CMK (cell line): ENCODE data around the gene CD177.
"Not testable (repeated sequence)": the region's sequence is repeated elsewhere in the genome, so short reads cannot be mapped to it uniquely, and the experiment has no call there.

Experiments used
- DNase-seq: peaks from one replicate; pipeline ENCODE4 v3.0.0-alpha.2; 2010; ENCODE audit warnings: low read depth

The CD177 gene

DNA sequence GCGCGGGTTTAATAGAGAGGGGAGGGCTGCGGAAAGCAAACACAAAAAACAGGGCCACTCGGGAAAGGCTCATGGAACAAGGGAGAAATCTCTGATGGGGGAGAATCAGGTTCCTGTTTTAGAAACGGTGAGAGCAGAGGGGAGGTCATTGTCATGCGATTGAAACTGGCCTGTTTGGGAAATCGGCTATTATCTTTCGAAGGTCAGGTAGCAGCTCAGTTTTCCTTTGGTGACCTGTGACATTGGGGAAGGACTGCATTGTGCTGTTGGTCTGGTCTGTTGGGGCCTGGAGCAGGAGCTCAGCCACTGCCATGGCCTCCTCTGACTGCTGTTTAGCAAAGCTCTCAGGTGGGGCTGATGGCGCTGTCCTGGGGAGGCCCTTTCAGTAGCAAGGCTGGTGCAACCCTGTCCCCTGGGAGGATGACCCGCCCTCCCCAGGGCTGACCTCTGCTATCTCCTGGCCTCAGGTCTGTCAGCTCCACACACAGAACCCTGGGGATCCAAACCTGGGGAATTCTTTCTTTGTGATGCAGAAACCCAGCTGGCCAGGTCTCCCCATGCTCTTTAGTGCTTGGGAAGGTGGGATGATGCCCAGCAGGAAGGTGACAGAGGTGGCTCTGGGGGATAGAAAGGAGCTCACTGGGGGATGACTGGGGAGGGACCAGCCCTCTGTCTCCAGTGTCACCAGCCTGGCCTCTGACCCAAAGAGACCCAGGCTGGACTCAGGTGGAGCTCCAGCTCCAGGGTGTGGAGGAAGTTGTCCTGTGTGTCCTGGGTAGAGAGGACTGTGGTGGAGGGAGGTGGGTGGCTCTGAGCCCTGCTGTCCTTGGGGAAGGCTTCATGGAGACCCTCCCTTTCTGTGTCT is 21.2 kb upstream of the CD177 start:
- no peak for DNase-seq

DNA sequence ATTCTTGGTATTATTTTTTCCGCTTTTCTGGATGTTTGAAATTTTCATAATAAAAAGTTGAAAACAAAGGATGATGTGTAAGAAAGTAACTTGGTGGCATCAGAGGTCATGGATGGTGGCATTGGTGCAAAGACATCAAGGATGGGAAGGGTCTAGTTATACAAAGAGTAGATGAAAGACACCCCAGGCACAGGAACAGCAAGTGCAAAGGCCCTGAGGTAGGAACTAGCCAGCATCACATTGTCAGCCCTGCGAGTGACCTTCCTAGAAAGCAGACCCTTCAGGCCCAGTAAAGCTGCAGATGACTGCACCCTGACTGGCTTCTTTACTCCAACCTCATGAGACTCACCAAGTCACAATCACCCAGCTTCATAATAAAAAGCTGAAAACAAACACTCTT is 17.0 kb upstream of the CD177 start:
- not testable (repeated sequence) for DNase-seq

DNA sequence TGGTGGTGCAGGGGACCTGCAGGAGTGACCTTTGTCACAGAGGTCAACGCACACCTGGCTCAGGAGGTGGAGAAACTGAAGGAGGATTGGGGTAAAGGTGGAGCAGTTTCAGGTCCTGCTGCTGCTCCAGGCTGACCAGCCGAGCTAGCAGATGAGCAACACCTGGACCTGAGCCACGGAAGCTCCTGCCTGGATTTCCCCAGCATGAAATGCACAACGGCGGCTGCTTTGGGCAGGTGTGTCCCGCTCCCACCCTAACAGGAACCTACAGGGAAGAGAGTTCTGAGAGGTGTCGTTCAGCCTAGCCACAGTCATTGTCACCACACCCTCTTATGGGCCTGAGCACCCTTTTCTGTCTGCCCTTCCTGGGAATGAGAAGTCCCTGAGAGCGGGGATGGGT is 15.7 kb upstream of the CD177 start:
- no peak for DNase-seq

DNA sequence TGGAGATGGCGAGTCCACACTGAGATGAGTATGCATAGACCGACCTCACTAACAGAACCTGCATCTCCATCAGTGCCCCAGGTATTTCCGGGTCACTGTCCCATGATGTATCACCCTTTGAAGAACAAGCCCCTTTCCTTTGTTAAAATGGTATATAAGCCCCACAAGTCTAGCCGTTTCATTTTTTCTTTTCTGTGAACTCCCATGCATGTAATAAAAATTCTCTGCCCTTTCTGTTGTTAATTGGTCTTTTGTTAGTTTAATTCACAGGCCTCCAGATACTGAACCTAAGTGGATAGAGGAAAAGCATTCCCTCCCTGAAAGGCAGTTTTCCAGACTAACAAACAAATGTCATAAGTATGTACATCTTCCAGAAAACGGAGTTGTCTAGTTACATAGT is 15.0 kb upstream of the CD177 start:
- DNase-seq, result no peak

DNA sequence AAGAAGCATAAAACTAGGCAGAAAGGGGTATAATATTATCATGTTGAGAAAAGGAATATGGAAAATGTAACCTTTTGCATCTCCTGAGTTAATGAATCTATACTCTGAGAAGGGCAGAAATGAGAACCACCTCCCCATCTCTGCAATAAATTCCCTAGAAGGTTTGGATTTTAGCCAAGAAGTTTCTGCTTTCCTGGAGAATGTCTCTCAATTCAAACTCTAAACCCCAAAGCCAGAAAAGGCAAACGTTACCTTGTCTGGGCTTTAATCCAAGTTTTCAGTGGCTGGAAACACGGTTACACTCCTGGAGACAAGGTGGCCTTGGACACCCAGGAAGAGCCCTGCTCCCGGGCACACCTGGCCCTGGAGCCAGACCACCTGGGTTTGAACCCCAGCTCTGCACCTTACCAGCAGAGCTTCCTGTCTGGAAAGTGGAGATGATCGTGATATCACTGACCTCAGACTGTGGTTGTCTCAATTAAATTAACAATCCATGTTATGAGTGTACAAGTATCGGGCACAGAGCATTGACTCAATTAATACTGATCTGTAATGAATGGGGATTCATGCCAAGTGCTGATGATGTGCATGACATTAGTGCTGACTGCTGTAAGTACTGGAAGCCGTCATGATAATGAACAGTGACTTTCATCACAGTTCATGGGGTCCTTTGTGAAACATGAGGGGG is 14.1 kb upstream of the CD177 start:
- not testable (repeated sequence) for DNase-seq

DNA sequence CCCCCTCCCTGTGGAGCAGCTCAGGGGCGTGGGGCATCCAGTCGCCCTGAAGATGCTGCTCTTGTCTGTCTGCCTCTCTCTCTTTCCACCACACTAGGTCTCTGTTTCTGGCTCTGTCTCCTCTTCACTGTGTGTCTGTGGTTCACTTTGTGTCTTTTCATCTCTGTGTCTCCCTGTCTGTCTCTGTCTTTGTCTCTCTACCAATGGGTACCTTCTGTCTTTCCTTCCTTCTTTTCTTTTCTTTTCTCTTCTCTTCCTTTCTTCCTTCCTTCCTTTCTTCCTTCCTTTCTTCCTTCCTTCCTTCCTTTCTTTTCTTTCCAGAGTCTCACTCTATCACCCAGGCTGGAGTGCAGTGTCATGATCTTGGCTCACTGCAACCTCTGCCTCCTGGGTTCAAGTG is 13.4 kb upstream of the CD177 start:
- not testable (repeated sequence) for DNase-seq

DNA sequence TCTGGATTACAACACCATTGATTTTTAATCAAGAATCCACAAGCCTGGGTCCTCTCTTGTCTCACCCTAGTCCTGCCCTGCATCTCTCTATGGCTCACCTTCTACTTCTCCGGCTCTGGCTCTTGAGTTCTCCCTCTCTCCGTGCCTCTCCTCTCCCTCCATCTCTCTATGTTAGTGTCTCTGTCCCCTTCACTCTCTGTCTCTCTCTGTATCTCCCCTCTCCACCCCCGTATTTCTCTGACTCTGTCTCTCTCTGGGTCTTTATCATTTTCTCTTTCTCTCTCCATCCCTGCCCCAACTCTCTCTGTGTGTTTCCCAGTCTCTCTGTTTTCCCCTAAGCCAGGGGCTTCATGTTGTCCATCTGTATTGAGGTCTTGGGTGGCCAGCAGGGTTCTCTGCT is 12.4 kb upstream of the CD177 start:
- not testable (repeated sequence) for DNase-seq

DNA sequence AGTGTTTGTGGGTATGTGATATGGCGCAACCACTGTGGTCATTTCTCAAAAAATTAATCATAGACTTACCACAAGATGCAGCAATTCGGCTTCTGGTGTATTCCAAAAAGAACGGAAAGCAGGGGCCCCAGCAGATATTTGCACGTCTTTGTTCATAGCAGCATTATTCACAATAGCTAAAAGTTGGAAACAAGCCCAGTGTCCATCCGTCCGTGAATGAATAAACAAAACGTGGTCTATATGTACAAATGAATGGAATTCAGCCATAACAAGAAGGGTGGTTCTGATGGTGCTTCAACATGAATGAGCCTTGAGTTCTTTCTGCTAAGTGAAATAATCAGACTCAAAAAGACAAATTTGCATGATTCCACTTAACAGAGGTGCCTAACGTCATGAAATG is 11.4 kb upstream of the CD177 start:
- not testable (repeated sequence) for DNase-seq

DNA sequence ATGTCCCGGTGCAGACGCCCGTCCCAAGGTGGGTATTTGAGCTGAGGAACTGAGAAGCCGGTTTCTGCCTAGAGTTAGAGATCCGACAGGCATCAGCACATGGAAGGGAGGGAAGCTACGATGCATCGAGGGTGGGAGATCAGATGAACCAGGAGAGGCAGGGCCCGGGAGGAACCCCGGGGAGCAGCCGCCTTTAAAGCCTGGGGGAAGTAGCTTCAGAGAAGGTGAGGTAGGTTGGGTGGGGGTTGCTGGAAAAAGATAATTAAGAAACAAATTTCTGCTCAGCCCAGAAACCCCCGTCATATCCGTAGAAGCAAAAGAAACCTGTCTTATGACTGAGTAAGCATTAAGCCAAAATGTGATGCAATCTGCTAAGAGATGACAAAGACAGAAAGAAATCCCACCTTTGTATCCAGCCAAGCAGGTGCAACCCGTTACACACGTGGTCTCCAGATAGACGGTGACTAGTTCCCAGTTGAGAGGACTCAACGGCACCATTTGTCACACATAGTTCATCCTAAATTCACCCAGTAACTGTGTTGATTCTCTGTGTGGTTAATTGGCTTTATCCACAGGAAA is 9.1 kb upstream of the CD177 start:
- not testable (repeated sequence) for DNase-seq

DNA sequence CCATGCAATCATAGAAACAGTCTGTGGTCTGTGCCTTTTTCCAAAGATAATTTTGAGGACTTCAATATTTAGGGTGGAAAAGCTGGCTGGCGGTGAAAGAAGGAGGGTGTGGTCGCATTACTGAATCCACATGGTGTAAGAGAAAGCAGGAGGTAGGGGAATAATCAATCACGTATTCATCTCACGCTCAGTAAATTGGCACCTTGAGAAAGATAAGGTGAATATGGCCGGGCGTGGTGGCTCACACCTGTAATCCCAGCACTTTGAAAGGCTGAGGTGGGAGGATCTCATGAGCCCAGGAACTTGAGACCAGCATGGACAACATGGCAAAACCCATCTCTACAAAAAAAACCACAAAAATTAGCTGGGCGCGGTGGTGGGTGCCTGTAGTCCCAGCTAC is 3.7 kb upstream of the CD177 start:
- DNase-seq, result not testable (repeated sequence)

DNA sequence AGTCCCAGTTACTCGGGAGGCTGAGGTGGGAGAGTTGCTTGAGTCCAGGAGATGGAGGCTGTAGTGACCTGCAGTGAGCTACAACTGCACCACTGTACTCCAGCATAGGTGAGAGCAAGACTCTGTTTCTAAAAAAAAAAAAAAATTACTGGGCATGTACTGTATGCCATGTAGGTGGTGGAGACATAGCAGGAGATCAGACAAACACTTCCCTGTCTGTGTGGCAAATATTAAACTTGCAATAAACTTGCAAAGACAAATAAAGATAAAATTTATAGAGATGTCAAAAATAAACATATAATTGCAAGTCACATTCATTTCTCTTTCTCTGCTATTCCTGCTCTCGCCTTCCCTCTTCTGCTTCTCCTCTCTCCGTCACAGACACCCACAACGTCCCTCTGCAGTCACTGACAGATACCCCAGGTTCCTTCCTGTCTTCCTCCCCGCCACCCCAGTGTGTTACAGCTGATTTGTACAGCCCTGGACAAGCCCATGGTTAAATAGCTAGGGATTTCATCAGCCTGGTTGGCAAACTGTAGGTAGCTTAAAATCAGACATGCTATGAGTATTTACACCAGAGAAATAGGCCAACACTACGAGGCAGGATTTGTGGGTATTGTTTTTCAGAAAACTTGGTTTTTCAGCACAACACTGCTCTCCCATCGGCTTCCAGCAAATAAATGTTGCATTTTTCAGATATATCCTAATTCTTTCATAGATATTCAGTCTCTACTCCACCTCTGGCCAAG is 1.3 kb upstream of the CD177 start:
- DNase-seq, result no peak

DNA sequence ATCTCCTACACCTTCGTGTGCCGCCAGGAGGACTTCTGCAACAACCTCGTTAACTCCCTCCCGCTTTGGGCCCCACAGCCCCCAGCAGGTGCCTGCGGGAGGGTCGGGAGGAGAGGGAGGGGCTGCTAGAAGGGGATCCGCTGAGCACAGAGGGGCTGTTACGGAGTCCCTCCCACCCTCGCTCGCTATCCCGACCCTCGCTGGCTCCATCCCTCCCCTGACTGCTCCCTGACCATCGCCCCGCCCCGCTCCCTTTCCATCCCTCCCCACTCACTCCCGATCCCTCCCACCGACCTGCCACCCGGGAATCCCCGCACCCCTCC is 780 bp downstream of the CD177 start:
- DNase-seq, result no peak

DNA sequence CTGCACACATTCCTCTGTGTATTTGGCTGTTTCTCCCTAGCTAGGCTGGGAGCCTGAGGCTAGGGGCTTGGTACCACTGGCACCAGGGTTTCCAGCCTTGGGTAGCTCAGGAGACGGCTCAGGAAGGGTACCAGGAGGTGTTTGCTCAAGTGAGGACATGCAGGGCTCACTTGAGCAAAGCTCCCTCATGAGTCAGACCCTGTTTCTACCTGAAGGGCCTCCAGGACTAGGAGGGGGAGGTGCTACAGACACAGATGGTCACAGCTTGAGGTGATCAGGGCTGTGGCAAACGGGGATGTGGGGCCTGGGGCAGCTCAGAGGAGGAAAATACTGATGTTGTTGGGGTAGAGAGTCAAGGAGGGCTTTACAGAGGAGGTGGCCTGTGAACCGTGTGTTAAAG is 3.3 kb downstream of the CD177 start:
- not testable (repeated sequence) for DNase-seq

DNA sequence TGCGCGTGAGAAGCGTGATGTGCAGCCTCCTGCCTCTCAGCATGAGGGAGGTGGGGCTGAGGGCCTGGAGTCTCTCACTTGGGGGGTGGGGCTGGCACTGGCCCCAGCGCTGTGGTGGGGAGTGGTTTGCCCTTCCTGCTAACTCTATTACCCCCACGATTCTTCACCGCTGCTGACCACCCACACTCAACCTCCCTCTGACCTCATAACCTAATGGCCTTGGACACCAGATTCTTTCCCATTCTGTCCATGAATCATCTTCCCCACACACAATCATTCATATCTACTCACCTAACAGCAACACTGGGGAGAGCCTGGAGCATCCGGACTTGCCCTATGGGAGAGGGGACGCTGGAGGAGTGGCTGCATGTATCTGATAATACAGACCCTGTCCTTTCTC is 8.7 kb downstream of the CD177 start:
- DNase-seq, result no peak

DNA sequence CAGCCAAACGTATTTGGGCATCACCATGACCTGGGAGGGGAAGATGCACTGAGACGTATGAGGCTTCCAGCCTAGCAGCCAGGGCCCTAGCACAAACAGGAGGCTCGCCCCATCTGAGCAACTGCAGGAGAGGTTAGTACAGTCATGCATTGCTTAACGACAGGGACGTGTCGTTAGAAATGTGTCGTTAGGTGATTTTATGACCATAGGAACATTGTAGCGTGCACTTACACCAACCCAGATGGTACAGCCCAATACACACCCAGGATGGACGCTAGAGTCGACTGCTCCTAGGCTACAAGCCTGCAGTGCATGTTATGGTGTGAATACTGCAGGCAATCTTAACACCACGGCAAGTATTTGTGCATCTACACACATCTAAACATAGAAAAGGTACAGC is 9.3 kb downstream of the CD177 start:
- no peak for DNase-seq

DNA sequence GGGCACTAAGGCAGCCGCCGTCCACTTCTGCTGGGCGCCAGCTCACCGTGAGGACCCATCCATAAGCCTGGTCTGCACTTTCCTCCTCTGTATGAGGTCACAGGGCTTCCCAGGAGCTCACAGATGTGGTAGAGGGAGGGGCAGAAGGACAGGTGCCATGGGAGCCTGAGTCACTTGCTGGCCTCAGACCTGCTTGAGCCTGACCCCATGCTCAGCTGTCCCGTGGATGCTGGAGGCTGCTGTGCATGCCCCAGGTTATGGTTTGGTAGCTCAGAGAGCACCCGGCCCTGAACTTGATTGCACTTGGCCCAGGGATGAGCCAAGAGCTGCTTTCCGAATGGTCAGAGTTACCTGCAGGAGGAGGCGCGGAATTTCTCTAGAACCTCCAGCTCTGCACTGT is 12.2 kb downstream of the CD177 start:
- not testable (repeated sequence) for DNase-seq

DNA sequence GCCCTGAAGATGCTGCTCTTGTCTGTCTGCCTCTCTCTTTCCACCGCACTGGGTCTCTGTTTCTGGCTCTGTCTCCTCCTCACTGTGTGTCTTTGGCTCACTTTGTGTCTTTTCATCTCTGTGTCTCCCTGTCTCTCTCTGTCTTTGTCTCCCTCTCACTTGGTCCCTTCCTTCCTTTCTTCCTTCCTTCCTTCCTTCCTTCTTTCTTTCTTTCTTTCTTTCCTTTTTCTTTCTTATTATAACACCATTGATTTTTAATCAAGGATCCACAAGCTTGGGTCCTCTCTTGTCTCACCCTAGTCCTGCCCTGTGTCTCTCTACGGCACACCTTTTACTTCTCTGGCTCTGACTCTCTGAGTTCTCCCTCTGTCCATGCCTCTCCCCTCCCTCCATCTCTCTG is 14.3 kb downstream of the CD177 start:
- no peak for DNase-seq

DNA sequence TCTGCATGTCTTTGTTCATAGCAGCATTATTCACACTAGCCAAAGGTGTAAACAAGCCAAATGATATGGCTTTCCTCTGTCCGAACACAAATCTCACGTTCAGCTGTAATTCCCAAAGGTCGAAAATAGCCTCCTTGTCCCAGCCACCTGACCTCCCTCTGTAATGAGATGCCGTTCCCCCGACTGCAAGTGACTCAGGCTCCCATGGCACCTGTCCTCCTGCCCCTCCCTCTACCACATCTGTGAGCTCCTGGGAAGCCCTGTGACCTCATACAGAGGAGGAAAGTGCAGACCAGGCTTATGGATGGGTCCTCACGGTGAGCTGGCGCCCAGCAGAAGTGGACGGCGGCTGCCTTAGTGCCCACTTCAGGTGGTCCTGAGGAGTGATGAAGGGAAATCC is 15.4 kb downstream of the CD177 start:
- not testable (repeated sequence) for DNase-seq

DNA sequence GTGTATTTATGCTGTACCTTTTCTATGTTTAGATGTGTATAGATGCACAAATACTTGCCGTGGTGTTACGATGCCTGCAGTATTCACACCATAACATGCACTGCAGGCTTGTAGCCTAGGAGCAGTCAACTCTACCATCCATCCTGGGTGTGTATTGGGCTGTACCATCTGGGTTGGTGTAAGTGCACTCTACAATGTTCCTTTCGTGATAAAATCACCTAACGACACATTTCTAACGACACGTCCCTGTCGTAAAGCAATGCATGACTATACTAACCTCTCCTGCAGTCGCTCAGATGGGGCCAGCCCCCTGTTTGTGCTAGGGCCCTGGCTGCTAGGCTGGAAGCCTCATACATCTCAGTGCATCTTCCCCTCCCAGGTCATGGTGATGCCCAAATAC is 18.4 kb downstream of the CD177 start:
- DNase-seq, result no peak

DNA sequence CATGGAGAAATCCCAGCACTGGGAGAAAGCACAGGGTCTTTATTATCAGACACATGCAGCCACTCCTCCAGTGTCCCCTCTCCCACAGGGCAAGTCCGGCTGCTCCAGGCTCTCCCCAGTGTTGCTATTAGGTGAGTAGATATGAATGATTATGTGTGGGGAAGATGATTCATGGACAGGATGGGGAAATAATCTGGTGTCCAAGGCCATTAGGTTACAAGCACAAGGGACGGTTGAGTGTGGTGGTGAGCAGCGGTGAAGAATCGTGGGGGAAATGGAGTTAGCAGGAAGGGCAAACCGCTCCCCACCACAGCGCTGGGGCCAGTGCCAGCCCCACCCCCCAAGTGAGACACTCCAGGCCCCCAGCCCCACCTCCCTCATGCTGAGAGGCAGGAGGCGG is 19.0 kb downstream of the CD177 start:
- no peak for DNase-seq

DNA sequence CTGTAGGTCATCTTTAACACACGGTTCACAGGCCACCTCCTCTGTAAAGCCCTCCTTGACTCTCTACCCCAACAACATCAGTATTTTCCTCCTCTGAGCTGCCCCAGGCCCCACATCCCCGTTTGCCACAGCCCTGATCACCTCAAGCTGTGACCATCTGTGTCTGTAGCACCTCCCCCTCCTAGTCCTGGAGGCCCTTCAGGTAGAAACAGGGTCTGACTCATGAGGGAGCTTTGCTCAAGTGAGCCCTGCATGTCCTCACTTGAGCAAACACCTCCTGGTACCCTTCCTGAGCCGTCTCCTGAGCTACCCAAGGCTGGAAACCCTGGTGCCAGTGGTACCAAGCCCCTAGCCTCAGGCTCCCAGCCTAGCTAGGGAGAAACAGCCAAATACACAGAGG is 24.1 kb downstream of the CD177 start:
- not testable (repeated sequence) for DNase-seq

DNA sequence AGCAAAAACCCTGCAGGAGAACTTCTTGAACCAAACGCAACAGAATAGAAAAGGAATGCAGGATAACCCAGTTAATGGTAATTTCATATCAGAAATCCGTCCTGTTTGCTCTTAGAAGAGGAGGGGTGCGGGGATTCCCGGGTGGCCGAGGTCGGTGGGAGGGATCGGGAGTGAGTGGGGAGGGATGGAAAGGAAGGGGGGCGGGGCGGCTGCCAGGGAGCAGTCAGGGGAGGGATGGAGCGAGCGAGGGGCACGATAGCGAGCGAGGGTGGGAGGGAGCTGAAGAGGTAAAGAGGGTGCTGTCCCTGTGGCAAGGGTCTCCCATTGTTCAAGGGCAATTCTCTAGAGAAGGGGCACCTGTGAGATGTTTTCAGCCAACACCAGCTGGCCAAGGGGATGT is 26.5 kb downstream of the CD177 start:
- DNase-seq, result no peak
